Smooth muscle cell of the pulmonary artery (primary cell): ENCODE measurements around the gene CHAT. TPM values are rescaled to one million over a fixed set of nuclear protein-coding genes. Genes with fewer than 3 reads are reported as not detected.

Experiments used
- total RNA-seq: library from RNA; depleted of rRNA; stranded (reverse); fragments of >200 nt; gene quantifications from 2 replicates; pipeline ENCODE4 v1.2.3, GENCODE V29; 2014

Gene CHAT
- total RNA-seq: not detected in 2 replicates

GRCh38 chr10:49613882-49614241, at the start of gene CHAT:
CHAT (plus strand) TSS chr10:49614037; CDS start chr10:49614190, 153 bp downstream.

GRCh38 chr10:49610114-49610457, 3.8 kb upstream of the CHAT start, which contains the start of gene SLC18A3:
SLC18A3 (plus strand) TSS chr10:49610310; CDS start chr10:49610741, 431 bp downstream.

GRCh38 chr10:49679480-49679893, 65.7 kb downstream of the CHAT start, which contains the start of gene C10orf53:
C10orf53 (plus strand) TSS chr10:49679651; CDS start chr10:49679698, 47 bp downstream.

Other genes starting within 250 kb of the CHAT start
- gene DRGX, start 217.9 kb upstream of the CHAT start, total RNA-seq: not detected in 2 replicates
- 74.6 and 90.2 TPM in 2 replicates for gene ERCC6, start 74.9 kb upstream of the CHAT start, total RNA-seq
- gene SLC18A3, start 3.7 kb upstream of the CHAT start, total RNA-seq: not detected in 2 replicates
- not detected in 2 replicates for gene C10orf53, start 65.6 kb downstream of the CHAT start, total RNA-seq
- gene OGDHL, start 148.3 kb downstream of the CHAT start, total RNA-seq: 0.26 and 1.7 TPM in 2 replicates